Measurements from ENCODE around the gene SFT2D3. TPM values are rescaled to one million over a fixed set of nuclear protein-coding genes. Genes with fewer than 3 reads are reported as not detected.
A peak's percentile ranks its signal among the peaks of the same experiment; 100 is the strongest.

The SFT2D3 gene
- total RNA-seq, 1 experiment from 2014 or later, result 4.7 TPM

DNA sequence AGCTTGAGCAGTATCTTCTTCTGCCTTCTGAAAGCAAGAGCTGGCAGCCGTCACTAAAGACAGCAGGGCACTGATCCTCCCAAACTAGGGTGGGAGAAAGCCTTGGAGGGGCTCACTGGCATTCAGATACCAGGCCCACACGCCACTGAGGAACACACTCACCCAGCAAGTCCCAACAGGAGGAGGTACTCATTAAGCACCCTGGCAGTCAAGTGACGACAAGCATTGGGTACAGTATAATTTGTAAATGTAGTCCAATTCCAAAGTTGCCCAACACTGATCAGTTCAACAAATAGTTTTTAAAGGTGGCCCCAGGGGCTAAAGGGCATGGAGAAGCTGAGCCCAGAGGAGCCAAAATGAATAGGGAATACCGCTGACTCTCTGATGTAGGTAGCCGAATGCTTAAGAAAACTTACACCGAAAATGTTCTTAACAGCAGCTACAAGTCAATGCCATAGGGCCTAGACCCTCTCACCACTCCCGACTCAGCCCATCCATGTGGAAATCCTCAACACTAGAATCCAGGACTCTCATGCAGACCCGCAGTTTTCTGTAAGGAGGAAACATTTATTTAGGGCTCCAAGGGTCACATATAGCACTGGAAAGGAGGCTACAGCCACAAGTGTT lies 35.9 kb upstream of the SFT2D3 start:
- H3K23me2 ChIP-seq (ENCODE audit: insufficient read length, low read depth, low read length, poor library complexity, severe bottlenecking), result peaks cover 4% of the 10 kb centered on the region
- H4K91ac ChIP-seq (ENCODE audit: insufficient read length, low read depth, low read length), result no peak overlapping the region
- H3K79me2 ChIP-seq (ENCODE audit: insufficient read depth, low read length), result 0 out of 2 replicates have a peak, but pooled peaks cover 2% of the 10 kb centered on the region
- H2AFZ ChIP-seq (ENCODE audit: low read length), result no peak overlapping the region
- H3K18ac ChIP-seq (ENCODE audit: insufficient read length, low read depth, low read length), result no peak overlapping the region
- H4K8ac ChIP-seq (replicated peaks; ENCODE audit: insufficient read length, low read depth, low read length), result no peak overlapping the region
- H3K4ac ChIP-seq (ENCODE audit: low read depth, low read length), result no peak overlapping the region
- TF ChIP-seq, protein P1, sequence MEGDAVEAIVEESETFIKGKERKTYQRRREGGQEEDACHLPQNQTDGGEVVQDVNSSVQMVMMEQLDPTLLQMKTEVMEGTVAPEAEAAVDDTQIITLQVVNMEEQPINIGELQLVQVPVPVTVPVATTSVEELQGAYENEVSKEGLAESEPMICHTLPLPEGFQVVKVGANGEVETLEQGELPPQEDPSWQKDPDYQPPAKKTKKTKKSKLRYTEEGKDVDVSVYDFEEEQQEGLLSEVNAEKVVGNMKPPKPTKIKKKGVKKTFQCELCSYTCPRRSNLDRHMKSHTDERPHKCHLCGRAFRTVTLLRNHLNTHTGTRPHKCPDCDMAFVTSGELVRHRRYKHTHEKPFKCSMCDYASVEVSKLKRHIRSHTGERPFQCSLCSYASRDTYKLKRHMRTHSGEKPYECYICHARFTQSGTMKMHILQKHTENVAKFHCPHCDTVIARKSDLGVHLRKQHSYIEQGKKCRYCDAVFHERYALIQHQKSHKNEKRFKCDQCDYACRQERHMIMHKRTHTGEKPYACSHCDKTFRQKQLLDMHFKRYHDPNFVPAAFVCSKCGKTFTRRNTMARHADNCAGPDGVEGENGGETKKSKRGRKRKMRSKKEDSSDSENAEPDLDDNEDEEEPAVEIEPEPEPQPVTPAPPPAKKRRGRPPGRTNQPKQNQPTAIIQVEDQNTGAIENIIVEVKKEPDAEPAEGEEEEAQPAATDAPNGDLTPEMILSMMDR (conservative IDR thresholded peaks at IDR 0.05), result no peak
- no peak overlapping the region for H3K27ac Mint-ChIP-seq
- H3K23ac ChIP-seq (ENCODE audit: insufficient read length, low read depth, low read length), result no peak overlapping the region
- no peaks in the 10 kb centered on the region for H3K9me3 ChIP-seq (ENCODE audit: control insufficient read depth, low read depth, low read length)
- no peak overlapping the region for H3K56ac ChIP-seq (ENCODE audit: insufficient read length, low read depth, low read length)
- H2BK20ac ChIP-seq (ENCODE audit: low read depth, low read length, poor library complexity, severe bottlenecking), result no peak overlapping the region
- H3K27me3 Mint-ChIP-seq (ENCODE audit: low read depth), result peaks cover 57% of the 10 kb centered on the region
- no peaks in the 10 kb centered on the region for H3K79me1 ChIP-seq (ENCODE audit: insufficient read depth, low read depth, low read length, poor library complexity, severe bottlenecking)
- no peak overlapping the region for H2AK5ac ChIP-seq (ENCODE audit: insufficient read length, low read length)
- no peak overlapping the region for H2BK12ac ChIP-seq (ENCODE audit: insufficient read length, low read depth, low read length)
- no peak overlapping the region for H2BK120ac ChIP-seq (ENCODE audit: low read depth, low read length, poor library complexity, severe bottlenecking)
- H3K4me1 Mint-ChIP-seq, result peaks cover 3 to 4% of the 10 kb centered on the region in 2 experiments; a peak in 2 of 4 replicates
- H4K20me1 ChIP-seq (ENCODE audit: control insufficient read depth, insufficient read depth, insufficient read length), result no peaks in the 10 kb centered on the region
- no CpG with 5 or more reads among the region's 8 CpGs for WGBS (ENCODE audit: extremely low coverage, insufficient read length, low lambda C conversion rate)
- peak overlapping the region in 1 of 2 experiments; percentile 59; a peak in 1 of 5 replicates for H3K4me3 Mint-ChIP-seq
- H3T11ph ChIP-seq (ENCODE audit: low read length), result no peak overlapping the region
- no peaks in the 10 kb centered on the region for H3K4me1 ChIP-seq (ENCODE audit: insufficient read depth, low read length)
- H4K5ac ChIP-seq (ENCODE audit: insufficient read length, low read depth, low read length), result no peak overlapping the region
- no peaks in the 10 kb centered on the region for H3K9me3 Mint-ChIP-seq
- H3K14ac ChIP-seq (ENCODE audit: insufficient read depth, low read length), result no peak overlapping the region
- H3K4me2 ChIP-seq (ENCODE audit: insufficient read depth, insufficient read length, low read length), result no peak overlapping the region
- H3K9ac ChIP-seq (ENCODE audit: extremely low read depth, insufficient read length, low read length), result no peak overlapping the region
- no peak for DNase-seq
- H3K27me3 ChIP-seq (ENCODE audit: insufficient read depth, low read length), result peaks cover 14% of the 10 kb centered on the region; the same call in 1 of the 2 replicates
- no peak overlapping the region for H3K27ac ChIP-seq (ENCODE audit: insufficient read length, low read depth, low read length)
- H2BK5ac ChIP-seq (ENCODE audit: insufficient read length, low read length), result no peak overlapping the region
- no peak overlapping the region for H2BK15ac ChIP-seq (ENCODE audit: low read depth, low read length)
- H3K36me3 Mint-ChIP-seq (ENCODE audit: insufficient read depth in 1 of 3, low read depth in 3 of 3), result peaks cover 0 to 2% (median 0%) of the 10 kb centered on the region in 3 experiments; a peak in 1 of 7 replicates

All from H9 (cell line).